MCF 10A (cell line): Measurements from ENCODE around the gene CHRNA5. TPM values are rescaled to one million over a fixed set of nuclear protein-coding genes. Genes with fewer than 3 reads are reported as not detected.

ENCODE experiments used
- BruUV-seq: library from RNA; stranded (reverse); fragments of 400-500 nt; replicated peaks from 2 replicates; lab custom pipeline; 2021; lab: Mats Ljungman, UMichigan
- CTCF ChIA-PET: fragments of 300-600 bp; sonication (Branson Sonifier 250); formaldehyde crosslinking; extraction: SDS; loops from one replicate; lab custom pipeline; 2021; ENCODE audit warnings: antibody characterized with exemption, inconsistent platforms; lab: Yijun Ruan, JAX
- POLR2A ChIA-PET: fragments of 300-600, 350-650 bp; sonication (Branson Sonifier 250); formaldehyde crosslinking; extraction: SDS; loops from one replicate; lab custom pipeline; 2020; ENCODE audit warnings: antibody characterized with exemption, inconsistent platforms; lab: Yijun Ruan, JAX
- DNase-seq: peaks from one replicate; pipeline ENCODE4 v3.0.0-alpha.2; 2018; ENCODE audit not compliant: unreplicated experiment
- H3K27ac Mint-ChIP-seq: one replicate; pipeline ENCODE4 v1.8.0; 2022; ENCODE audit warnings: mild to moderate bottlenecking, low read depth, mixed read lengths; ENCODE audit not compliant: unreplicated experiment
- H3K27me3 Mint-ChIP-seq: one replicate; pipeline ENCODE4 v1.8.0; 2022; ENCODE audit warnings: mixed read lengths; ENCODE audit not compliant: insufficient read depth, unreplicated experiment
- H3K36me3 Mint-ChIP-seq: one replicate; pipeline ENCODE4 v1.8.0; 2022; ENCODE audit warnings: mild to moderate bottlenecking, moderate library complexity, mixed read lengths; ENCODE audit not compliant: insufficient read depth, unreplicated experiment
- H3K4me1 Mint-ChIP-seq: one replicate; pipeline ENCODE4 v1.8.0; 2022; ENCODE audit warnings: mixed read lengths; ENCODE audit not compliant: insufficient read depth, unreplicated experiment
- H3K4me3 Mint-ChIP-seq: one replicate; pipeline ENCODE4 v1.8.0; 2022; ENCODE audit warnings: mild to moderate bottlenecking, moderate library complexity, mixed read lengths; ENCODE audit not compliant: unreplicated experiment
- H3K9me3 Mint-ChIP-seq: one replicate; pipeline ENCODE4 v1.8.0; 2022; ENCODE audit warnings: mixed read lengths; ENCODE audit not compliant: unreplicated experiment
- intact Hi-C: fragments of 100-400 bp; cut with micrococcal nuclease; formaldehyde crosslinking; loops from 2 replicates; pipeline ENCODE4 v1.14.1; 2022
- total RNA-seq: library from RNA; stranded (reverse); gene quantifications from 2 replicates; pipeline ENCODE4 v1.2.3, GENCODE V29; 2022
- TF ChIP-seq, protein P1 (sequence below): fragments of 200-600 bp; IDR thresholded peaks from one replicate; pipeline ENCODE4 v1.8.0; 2022; ENCODE audit warnings: antibody characterized with exemption, mild to moderate bottlenecking; ENCODE audit not compliant: unreplicated experiment

CHRNA5 gene
- total RNA-seq, 1 experiment from 2014 or later: 2.3 TPM

GRCh38 chr15:78620527-78621421 lies 55.5 kb downstream of the CHRNA5 start, which contains the start of gene CHRNA3:
Gene CHRNA3 (minus strand): TSS chr15:78620996. CDS start chr15:78620794, 202 bp downstream.
- CTCF ChIA-PET: interaction anchor here (1.6 kb wide), 1 partner anchor 19 kb away, joined by 6 read pairs; no protein-coding TSS in a partner anchor
- POLR2A ChIA-PET: no interaction called here
- H3K36me3 Mint-ChIP-seq: no peaks in the 10 kb centered on the region
- no peak for DNase-seq
- no TSS peak for BruUV-seq
- TF ChIP-seq, protein P1, sequence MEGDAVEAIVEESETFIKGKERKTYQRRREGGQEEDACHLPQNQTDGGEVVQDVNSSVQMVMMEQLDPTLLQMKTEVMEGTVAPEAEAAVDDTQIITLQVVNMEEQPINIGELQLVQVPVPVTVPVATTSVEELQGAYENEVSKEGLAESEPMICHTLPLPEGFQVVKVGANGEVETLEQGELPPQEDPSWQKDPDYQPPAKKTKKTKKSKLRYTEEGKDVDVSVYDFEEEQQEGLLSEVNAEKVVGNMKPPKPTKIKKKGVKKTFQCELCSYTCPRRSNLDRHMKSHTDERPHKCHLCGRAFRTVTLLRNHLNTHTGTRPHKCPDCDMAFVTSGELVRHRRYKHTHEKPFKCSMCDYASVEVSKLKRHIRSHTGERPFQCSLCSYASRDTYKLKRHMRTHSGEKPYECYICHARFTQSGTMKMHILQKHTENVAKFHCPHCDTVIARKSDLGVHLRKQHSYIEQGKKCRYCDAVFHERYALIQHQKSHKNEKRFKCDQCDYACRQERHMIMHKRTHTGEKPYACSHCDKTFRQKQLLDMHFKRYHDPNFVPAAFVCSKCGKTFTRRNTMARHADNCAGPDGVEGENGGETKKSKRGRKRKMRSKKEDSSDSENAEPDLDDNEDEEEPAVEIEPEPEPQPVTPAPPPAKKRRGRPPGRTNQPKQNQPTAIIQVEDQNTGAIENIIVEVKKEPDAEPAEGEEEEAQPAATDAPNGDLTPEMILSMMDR: no peak
- intact Hi-C loops: no loop called here
- H3K4me3 Mint-ChIP-seq: no peak within 1 kb of the TSS
- H3K4me1 Mint-ChIP-seq: no peaks in the 10 kb centered on the region
- no peaks in the 10 kb centered on the region for H3K9me3 Mint-ChIP-seq
- H3K27ac Mint-ChIP-seq: no peak within 1 kb of the TSS
- peaks cover 31% of the 10 kb centered on the region for H3K27me3 Mint-ChIP-seq

DNA sequence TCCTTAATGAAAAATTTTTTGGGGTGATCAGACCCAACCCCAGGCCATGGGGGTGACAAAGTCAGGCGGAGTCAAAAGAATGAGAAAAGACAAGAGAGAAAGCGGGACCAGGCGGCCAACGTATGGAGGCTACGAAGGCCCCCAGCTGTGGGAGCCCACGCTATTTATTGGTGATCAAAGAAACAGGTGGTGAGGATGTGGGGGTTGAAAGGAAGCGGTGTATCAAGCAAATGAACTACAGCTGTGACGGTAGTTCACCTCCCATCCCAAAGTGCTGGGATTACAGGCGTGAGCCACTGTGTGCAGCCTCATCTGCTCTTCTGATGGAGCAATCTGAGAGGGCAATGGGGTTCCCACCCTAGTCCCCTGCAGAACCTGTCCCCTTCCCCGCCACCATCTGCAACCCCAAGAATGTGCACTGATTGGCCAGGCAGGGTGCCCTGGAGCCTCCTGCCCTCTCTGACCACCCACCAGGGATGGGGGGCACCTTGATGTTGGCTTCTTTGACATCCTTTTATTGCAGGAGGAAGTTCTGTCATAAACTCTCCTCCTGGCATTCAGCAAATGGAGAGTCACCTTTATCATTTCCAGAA lies 56.6 kb downstream of the CHRNA5 start:
- BruUV-seq: no TSS peak
- CTCF ChIA-PET: interaction anchor here (1.6 kb wide), 1 partner anchor 18 kb away, joined by 6 read pairs; no protein-coding TSS in a partner anchor
- peaks cover 31% of the 10 kb centered on the region for H3K27me3 Mint-ChIP-seq
- intact Hi-C loops: no loop called here
- H3K36me3 Mint-ChIP-seq: no peaks in the 10 kb centered on the region
- DNase-seq: no peak
- no peaks in the 10 kb centered on the region for H3K9me3 Mint-ChIP-seq
- H3K4me1 Mint-ChIP-seq: no peaks in the 10 kb centered on the region
- H3K4me3 Mint-ChIP-seq: no peak overlapping the region
- H3K27ac Mint-ChIP-seq: no peak overlapping the region
- TF ChIP-seq, protein P1: no peak
- POLR2A ChIA-PET: no interaction called here

- H3K27me3 Mint-ChIP-seq: peaks cover 41% of the 10 kb centered on the region
- ChIA-PET POLR2A (no interaction called here), CTCF (interaction anchor here (0.6 to 1.8 kb wide), 7 partner anchors 14 to 127 kb away, joined by 3 to 6 read pairs (median 3); no protein-coding TSS in a partner anchor)
- BruUV-seq: no TSS peak
- TF ChIP-seq, protein P1: no peak
- no peaks in the 10 kb centered on the region for H3K4me1 Mint-ChIP-seq
- H3K36me3 Mint-ChIP-seq: peaks cover 1% of the 10 kb centered on the region
- no peak overlapping the region for H3K4me3 Mint-ChIP-seq
- DNase-seq: no peak
- intact Hi-C loops: no loop called here
- H3K9me3 Mint-ChIP-seq: no peaks in the 10 kb centered on the region
- H3K27ac Mint-ChIP-seq: no peak overlapping the region
Observed at GRCh38 chr15:78623786-78624497, 58.6 kb downstream of the CHRNA5 start.
